ENCODE measurements around the gene KIAA0825. TPM values are rescaled to one million over a fixed set of nuclear protein-coding genes. Genes with fewer than 3 reads are reported as not detected.

KIAA0825 gene
- total RNA-seq, 4 donors from 2014 or later = 0.60 to 2.5 (median 1.6) TPM

DNA sequence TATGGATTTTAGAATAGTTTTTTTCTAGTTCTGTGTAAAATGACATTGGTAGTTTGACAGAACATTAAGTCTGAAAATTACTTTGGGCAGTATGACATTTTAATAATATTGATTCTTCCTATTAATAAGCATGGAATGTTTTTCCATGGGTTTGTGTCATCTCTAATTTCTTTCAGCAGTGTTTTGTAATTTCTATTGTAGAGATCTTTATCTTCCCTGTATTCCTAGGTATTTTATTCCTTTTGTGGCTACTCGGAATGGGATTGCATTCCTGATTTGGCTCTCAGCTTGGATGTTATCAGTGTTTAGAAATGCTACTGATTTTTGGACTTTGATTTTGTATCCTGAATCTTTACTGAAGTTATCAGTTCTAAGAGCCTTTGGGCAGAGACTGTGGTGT is 420.4 kb downstream of the KIAA0825 start:
- TF ChIP-seq, protein P1, sequence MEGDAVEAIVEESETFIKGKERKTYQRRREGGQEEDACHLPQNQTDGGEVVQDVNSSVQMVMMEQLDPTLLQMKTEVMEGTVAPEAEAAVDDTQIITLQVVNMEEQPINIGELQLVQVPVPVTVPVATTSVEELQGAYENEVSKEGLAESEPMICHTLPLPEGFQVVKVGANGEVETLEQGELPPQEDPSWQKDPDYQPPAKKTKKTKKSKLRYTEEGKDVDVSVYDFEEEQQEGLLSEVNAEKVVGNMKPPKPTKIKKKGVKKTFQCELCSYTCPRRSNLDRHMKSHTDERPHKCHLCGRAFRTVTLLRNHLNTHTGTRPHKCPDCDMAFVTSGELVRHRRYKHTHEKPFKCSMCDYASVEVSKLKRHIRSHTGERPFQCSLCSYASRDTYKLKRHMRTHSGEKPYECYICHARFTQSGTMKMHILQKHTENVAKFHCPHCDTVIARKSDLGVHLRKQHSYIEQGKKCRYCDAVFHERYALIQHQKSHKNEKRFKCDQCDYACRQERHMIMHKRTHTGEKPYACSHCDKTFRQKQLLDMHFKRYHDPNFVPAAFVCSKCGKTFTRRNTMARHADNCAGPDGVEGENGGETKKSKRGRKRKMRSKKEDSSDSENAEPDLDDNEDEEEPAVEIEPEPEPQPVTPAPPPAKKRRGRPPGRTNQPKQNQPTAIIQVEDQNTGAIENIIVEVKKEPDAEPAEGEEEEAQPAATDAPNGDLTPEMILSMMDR (IDR thresholded peaks at IDR 0.05 in 4 of 5, conservative IDR thresholded peaks at IDR 0.05 in 1 of 5) = no peak
- no peak for TF ChIP-seq POLR2A (IDR thresholded peaks at IDR 0.05)
- in situ Hi-C loops (cut with MboI; ENCODE audit: low sequenced_read_pairs in 4 of 4) (no loop called here), intact Hi-C loops (cut with DNase I; ENCODE audit: low total_unique reads) (no loop called here)
- Histone ChIP-seq H3K4me3 (no peak overlapping the region), H3K27me3 (no peaks in the 10 kb centered on the region), H3K27ac (no peak overlapping the region), H3K9me3 (no peaks in the 10 kb centered on the region), H3K36me3 (no peaks in the 10 kb centered on the region), H3K4me1 (no peaks in the 10 kb centered on the region)
- ATAC-seq (no peak), DNase-seq (no peak)

DNA sequence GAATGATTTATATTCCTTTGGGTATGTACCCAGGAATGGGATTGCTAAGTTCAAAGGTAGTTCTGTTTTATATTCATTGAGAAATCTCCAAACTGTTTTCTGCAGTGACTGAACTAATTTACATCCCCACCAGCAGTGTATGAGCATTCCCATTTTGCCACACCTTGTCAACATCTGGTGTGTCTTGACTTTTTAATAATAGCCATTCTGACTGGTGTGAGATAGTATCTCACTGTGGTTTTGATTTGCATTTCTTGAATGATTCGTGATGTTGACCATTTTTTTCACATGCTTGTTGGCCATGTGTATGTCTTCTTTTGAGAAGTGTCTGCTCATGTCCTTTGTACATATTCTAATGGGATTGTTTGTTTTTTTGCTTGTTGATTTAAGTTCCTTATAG is 421.5 kb downstream of the KIAA0825 start:
- intact Hi-C loops (cut with DNase I; ENCODE audit: low total_unique reads) (no loop called here), in situ Hi-C loops (cut with MboI; ENCODE audit: low sequenced_read_pairs in 4 of 4) (no loop called here)
- Histone ChIP-seq H3K27me3 (no peaks in the 10 kb centered on the region), H3K9me3 (no peaks in the 10 kb centered on the region), H3K4me1 (no peaks in the 10 kb centered on the region), H3K27ac (no peak overlapping the region), H3K36me3 (no peaks in the 10 kb centered on the region), H3K4me3 (no peak overlapping the region)
- ATAC-seq (no peak), DNase-seq (no peak)
- TF ChIP-seq POLR2A (IDR thresholded peaks at IDR 0.05) = no peak
- TF ChIP-seq, protein P1 (IDR thresholded peaks at IDR 0.05 in 4 of 5, conservative IDR thresholded peaks at IDR 0.05 in 1 of 5) = no peak

DNA sequence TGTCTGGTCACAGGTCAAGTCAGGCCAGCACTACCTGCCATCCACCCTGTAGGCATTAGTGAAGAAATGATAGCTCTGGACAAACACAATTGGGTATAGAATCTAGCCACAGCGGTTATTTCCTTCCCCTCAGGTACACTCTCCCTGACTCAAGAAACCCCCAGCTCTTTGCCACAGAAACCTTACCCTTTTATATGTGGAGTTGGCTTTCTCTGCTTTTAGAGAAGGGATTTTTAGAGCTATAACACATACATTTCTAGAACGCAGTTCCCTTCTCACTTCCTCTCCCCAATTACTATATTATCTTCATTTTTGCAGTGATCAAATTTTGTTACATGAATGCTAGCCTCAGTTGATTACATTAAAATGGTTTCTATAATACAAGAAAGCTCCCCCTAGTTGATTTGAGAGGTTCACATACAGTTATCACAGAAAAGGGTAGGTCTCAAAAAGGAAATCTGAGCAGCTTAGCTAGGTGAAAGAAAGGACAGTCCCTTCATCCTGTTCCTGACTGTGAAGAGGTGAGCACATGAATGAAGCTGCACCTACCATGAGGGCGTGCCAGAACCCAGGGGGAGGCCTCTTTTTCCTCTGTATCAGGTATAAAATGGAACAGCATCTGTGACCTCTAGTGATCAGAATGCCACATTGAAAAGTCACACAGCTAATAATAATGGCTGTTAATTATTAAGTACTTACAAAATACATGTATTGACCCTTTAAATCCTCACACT is 425.6 kb downstream of the KIAA0825 start:
- in situ Hi-C loops (cut with MboI; ENCODE audit: low sequenced_read_pairs in 4 of 4) (no loop called here), intact Hi-C loops (cut with DNase I; ENCODE audit: low total_unique reads) (no loop called here)
- no peak overlapping the region for H3K27ac ChIP-seq
- H3K9me3 ChIP-seq = peaks cover 0 to 5% (median 0%) of the 10 kb centered on the region in 3 donors
- DNase-seq (no peak), ATAC-seq (no peak)
- no peaks in the 10 kb centered on the region for H3K36me3 ChIP-seq
- no peak overlapping the region for H3K4me3 ChIP-seq
- H3K4me1 ChIP-seq = no peaks in the 10 kb centered on the region
- TF ChIP-seq, protein P1 (IDR thresholded peaks at IDR 0.05 in 4 of 5, conservative IDR thresholded peaks at IDR 0.05 in 1 of 5) = no peak
- no peak for TF ChIP-seq POLR2A (IDR thresholded peaks at IDR 0.05)
- no peaks in the 10 kb centered on the region for H3K27me3 ChIP-seq

DNA sequence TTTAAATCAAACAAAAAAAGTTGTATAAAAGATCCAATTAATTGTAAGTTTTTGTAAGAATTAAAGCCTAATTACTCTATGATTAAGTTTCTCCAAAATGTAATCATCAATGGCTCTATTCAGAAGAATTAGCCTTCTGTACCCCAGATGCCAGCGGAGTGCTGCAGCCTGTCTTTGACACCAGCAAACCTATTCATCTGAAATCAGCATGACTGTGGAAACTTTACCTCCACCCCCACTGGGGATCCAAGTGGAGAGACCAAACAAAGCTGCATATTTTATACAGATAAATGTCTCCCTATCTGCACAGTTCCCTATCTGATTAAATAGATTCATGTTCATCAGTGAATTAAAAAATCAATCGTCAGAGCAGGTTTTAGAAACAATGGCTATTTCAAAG is 426.8 kb downstream of the KIAA0825 start:
- no peak for TF ChIP-seq POLR2A (IDR thresholded peaks at IDR 0.05)
- TF ChIP-seq, protein P1 (IDR thresholded peaks at IDR 0.05 in 4 of 5, conservative IDR thresholded peaks at IDR 0.05 in 1 of 5) = no peak
- no peak overlapping the region for H3K4me3 ChIP-seq
- H3K9me3 ChIP-seq = peaks cover 0 to 5% (median 0%) of the 10 kb centered on the region in 3 donors
- H3K27ac ChIP-seq = no peak overlapping the region
- no peaks in the 10 kb centered on the region for H3K27me3 ChIP-seq
- no peak for DNase-seq
- in situ Hi-C loops (cut with MboI; ENCODE audit: low sequenced_read_pairs in 4 of 4) (no loop called here), intact Hi-C loops (cut with DNase I; ENCODE audit: low total_unique reads) (no loop called here)
- no peaks in the 10 kb centered on the region for H3K36me3 ChIP-seq
- no peaks in the 10 kb centered on the region for H3K4me1 ChIP-seq
- ATAC-seq = no peak

DNA sequence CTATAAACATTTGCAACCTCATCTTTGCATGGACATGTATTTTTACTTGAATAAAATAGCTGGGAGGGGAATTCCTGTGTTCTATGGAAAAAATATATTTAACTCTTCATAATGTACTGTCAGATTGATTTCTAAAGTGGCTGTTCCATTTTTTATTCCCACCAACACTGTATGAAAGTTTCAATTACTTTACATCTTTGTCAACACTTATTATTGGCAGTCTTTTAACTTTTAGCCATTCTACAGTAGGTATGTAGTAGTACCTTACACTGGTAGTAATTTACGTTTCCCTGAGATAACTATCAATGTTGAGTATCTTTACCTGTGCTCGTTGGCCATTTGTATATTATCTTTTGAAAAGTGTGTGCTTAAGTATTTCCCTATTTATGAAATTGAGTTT is 429.7 kb downstream of the KIAA0825 start:
- DNase-seq = no peak
- no peaks in the 10 kb centered on the region for H3K27me3 ChIP-seq
- TF ChIP-seq, protein P1 (IDR thresholded peaks at IDR 0.05 in 4 of 5, conservative IDR thresholded peaks at IDR 0.05 in 1 of 5) = no peak
- TF ChIP-seq POLR2A (IDR thresholded peaks at IDR 0.05) = no peak
- no peak for ATAC-seq
- intact Hi-C loops (cut with DNase I; ENCODE audit: low total_unique reads) = no loop called here
- no peak overlapping the region for H3K4me3 ChIP-seq
- no peaks in the 10 kb centered on the region for H3K4me1 ChIP-seq
- H3K27ac ChIP-seq = no peak overlapping the region
- H3K9me3 ChIP-seq = peaks cover 0 to 5% (median 0%) of the 10 kb centered on the region in 3 donors
- in situ Hi-C loops (cut with MboI; ENCODE audit: low sequenced_read_pairs in 4 of 4) = no loop called here
- no peaks in the 10 kb centered on the region for H3K36me3 ChIP-seq
